K562 (cell line): ENCODE results near the gene MRAS. TPM values are rescaled to one million over a fixed set of nuclear protein-coding genes. Genes with fewer than 3 reads are reported as not detected.

Experiments
- EHMT2 ChIP-seq: fragments of 450-650 bp; IDR thresholded peaks from 2 replicates; pipeline ENCODE4 v1.6.1; 2018; ENCODE audit warnings: antibody characterized with exemption
- MED1 ChIP-seq: sonication (generic); formaldehyde crosslinking; IDR thresholded peaks from 2 replicates; pipeline ENCODE4 v1.8.1; 2023; ENCODE audit warnings: missing genetic modification reagents, borderline replicate concordance
- PPARD ChIP-seq: fragments of 250-450 bp; sonication (Bioruptor Pico); IDR thresholded peaks from 2 replicates; pipeline ENCODE4 v1.8.0; 2022; ENCODE audit warnings: inconsistent platforms, mild to moderate bottlenecking, moderate library complexity
- SETDB1 ChIP-seq: IDR thresholded peaks from one replicate; pipeline ENCODE4 v1.6.1; 2012; ENCODE audit warnings: low read length, control low read depth, inconsistent platforms
- TAF1 ChIP-seq: IDR thresholded peaks from 2 replicates; pipeline ENCODE4 v1.6.1; 2011; ENCODE audit warnings: mild to moderate bottlenecking, low read length, moderate library complexity; ENCODE audit not compliant: insufficient read depth, control insufficient read depth, severe bottlenecking; ENCODE audit errors: extremely low read depth
- ZBTB40 ChIP-seq, 2 experiments: fragments of 450-650 bp in 1 of 2; sonication (generic) in 1 of 2; formaldehyde crosslinking in 1 of 2; IDR thresholded peaks; 2 replicates each; pipeline versions ENCODE4 v1.7.1 to v1.9.0; 2016 to 2022; ENCODE audit warnings: inconsistent platforms in 1 of 2, mild to moderate bottlenecking in 1 of 2, missing genetic modification reagents in 1 of 2
- ZNF124 ChIP-seq: sonication (generic); formaldehyde crosslinking; IDR thresholded peaks from 2 replicates; pipeline ENCODE4 v1.8.1; 2022; ENCODE audit warnings: missing genetic modification reagents
- polyA plus RNA-seq, 8 experiments: library from polyadenylated mRNA; depleted of rRNA in 4 of 8; stranded (reverse) in 5 of 8; unstranded in 3 of 8; fragments of >200 nt; fragmentation: Nextera tagmentation in 2 of 8; fragmentation: Illumina TruSeq in 1 of 8; extraction: Ambion mirVana in 2 of 8; extraction: Trizol in 1 of 8; gene quantifications; 2 replicates each; pipeline versions ENCODE4 v1.2.1 to v1.2.3, GENCODE V29; 2011 to 2014; ENCODE audit warnings: inconsistent platforms in 1 of 8, missing spikeins in 1 of 8
- total RNA-seq, 7 experiments: library from RNA; depleted of rRNA in 6 of 7; stranded (reverse); fragments of >200 nt in 6 of 7; fragmentation: Illumina TruSeq in 2 of 7; extraction: Trizol in 2 of 7; gene quantifications; 2 replicates each; pipeline versions ENCODE4 v1.2.1 to v1.2.3, GENCODE V29; 2011 to 2021; ENCODE audit warnings: low replicate concordance in 1 of 7

MRAS gene
- total and polyA plus RNA-seq, 9 of the 15 experiments (the other 6 are each of a cell fraction or from before 2014, with no cell fraction given): 1.5 to 10.0 (median 5.0) TPM

DNA sequence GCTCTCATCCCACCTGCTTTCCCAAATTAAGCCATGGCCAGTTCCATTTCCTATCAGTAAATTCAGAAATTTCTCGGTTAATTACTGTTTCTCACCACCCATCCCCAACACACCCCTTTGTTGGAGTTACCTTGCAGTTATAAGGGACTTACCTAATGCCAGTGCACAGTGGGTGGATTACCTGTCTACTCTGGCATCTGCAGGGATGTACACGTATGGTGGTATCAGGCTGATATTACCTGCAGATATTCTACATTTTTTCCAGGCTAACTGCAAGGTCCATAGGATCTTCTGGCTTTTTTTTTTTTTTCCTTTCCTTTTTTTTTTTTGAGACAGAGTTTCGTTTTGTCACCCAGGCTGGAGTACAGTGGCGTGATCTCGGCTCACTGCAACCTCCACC, 7.9 kb upstream of the MRAS start (continued):
- no peak for TF ChIP-seq ZBTB40 (IDR thresholded peaks at IDR 0.05)
- no peak for TF ChIP-seq ZBTB40 (CRISPR knock-in tag; IDR thresholded peaks at IDR 0.05)
- TF ChIP-seq SETDB1: no peak
- TF ChIP-seq TAF1: no peak
- TF ChIP-seq EHMT2: no peak
- TF ChIP-seq ZNF124 (CRISPR knock-in tag): no peak
- TF ChIP-seq PPARD (CRISPR knock-in tag): no peak
- TF ChIP-seq MED1 (CRISPR knock-in tag): no peak
